ENCODE results near the gene ENDOD1.

DNA sequence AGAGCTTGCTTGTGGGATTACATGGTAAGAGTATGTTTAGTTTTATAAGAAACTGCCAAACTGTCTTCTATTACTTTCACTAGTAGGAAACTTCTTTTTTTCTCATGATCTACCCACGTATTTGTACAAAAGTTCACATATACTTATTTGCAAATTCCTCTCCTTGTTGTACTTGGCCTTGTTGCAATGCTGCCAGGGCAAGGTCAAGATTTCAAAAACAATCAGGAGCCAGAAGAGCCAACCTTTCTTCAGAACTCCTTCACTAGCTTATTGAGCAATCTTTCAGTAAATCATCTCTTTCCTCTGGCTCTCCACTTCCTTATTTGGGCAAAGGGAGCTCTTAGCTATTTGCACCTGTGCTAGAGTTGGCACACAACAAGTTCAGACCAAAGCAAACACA lies 13.2 kb upstream of the ENDOD1 start:
- TF ChIP-seq CTCF (IDR thresholded peaks at IDR 0.05) (no peak), RELA (CRISPR knock-in tag; IDR thresholded peaks at IDR 0.05; ENCODE audit: borderline replicate concordance) (no peak), ZNF425 (CRISPR knock-in tag; conservative IDR thresholded peaks at IDR 0.05) (no peak), ESRRA (CRISPR knock-in tag; IDR thresholded peaks at IDR 0.05; ENCODE audit: borderline replicate concordance) (no peak), NFYB (CRISPR knock-in tag; conservative IDR thresholded peaks at IDR 0.05; ENCODE audit: low read depth) (no peak), ZNF232 (CRISPR knock-in tag; IDR thresholded peaks at IDR 0.05) (no peak), FOXP1 (CRISPR knock-in tag; IDR thresholded peaks at IDR 0.05; ENCODE audit: borderline replicate concordance) (no peak)
- TF ChIP-seq, protein P1, sequence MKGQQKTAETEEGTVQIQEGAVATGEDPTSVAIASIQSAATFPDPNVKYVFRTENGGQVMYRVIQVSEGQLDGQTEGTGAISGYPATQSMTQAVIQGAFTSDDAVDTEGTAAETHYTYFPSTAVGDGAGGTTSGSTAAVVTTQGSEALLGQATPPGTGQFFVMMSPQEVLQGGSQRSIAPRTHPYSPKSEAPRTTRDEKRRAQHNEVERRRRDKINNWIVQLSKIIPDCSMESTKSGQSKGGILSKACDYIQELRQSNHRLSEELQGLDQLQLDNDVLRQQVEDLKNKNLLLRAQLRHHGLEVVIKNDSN (CRISPR knock-in tag; IDR thresholded peaks at IDR 0.05) = no peak
- TF ChIP-seq, protein P2, sequence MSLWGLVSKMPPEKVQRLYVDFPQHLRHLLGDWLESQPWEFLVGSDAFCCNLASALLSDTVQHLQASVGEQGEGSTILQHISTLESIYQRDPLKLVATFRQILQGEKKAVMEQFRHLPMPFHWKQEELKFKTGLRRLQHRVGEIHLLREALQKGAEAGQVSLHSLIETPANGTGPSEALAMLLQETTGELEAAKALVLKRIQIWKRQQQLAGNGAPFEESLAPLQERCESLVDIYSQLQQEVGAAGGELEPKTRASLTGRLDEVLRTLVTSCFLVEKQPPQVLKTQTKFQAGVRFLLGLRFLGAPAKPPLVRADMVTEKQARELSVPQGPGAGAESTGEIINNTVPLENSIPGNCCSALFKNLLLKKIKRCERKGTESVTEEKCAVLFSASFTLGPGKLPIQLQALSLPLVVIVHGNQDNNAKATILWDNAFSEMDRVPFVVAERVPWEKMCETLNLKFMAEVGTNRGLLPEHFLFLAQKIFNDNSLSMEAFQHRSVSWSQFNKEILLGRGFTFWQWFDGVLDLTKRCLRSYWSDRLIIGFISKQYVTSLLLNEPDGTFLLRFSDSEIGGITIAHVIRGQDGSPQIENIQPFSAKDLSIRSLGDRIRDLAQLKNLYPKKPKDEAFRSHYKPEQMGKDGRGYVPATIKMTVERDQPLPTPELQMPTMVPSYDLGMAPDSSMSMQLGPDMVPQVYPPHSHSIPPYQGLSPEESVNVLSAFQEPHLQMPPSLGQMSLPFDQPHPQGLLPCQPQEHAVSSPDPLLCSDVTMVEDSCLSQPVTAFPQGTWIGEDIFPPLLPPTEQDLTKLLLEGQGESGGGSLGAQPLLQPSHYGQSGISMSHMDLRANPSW (CRISPR knock-in tag; conservative IDR thresholded peaks at IDR 0.05; ENCODE audit: low read depth) = no peak

Data from WTC11 (cell line).